ENCODE data around the gene AQP12A.
"Not testable (repeated sequence)": the region's sequence is repeated elsewhere in the genome, so short reads cannot be mapped to it uniquely, and the experiment has no call there.

AQP12A gene

DNA sequence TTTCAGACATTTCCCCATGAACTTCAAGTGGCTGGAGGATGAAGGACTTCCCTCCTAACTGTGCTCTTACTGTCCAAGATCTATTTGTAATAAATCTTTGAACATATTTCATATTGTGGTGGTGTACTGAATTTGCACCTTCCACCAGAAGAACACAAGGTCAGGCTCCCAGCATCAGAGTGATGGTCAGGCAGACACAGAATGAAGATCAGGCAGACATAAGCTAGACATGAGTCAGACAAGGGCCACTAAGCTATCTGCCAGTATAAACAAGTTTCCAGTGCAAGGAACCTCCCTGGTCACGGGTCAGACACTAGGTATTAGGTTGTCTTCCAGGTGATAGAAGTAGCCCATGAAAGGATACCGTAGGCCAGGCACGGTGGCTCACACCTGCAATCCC is 29.0 kb upstream of the AQP12A start:
- no peak for DNase-seq

DNA sequence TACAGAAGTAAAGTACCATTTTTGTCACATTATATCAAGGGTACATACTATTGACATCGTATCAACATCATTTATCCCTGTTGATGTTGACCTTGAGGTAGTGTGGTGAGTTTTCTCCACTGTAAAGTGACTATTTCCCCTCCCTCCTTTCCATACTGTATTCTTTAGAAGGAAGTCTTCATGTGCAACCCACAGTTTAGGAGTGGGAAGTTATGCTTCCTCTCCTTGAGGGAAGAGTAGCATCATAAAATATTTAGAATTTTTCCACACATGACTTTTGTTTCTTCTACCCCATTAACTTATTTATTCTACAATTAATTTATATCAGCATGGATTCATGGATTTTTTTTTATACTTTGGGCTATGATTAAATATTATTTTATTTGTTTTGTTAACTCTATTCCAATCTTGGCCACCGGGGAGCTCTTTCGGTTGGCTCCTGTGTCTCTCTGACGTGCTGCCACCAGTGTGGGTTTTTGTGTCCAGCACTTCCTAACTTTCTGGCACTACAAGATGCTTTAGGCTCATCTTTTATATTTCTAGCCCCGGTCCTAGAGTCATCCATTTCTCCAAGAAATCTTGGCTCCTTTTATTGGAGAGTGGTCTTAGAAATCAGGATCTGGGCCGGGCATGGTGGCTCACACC is 28.0 kb upstream of the AQP12A start:
- DNase-seq: no peak

DNA sequence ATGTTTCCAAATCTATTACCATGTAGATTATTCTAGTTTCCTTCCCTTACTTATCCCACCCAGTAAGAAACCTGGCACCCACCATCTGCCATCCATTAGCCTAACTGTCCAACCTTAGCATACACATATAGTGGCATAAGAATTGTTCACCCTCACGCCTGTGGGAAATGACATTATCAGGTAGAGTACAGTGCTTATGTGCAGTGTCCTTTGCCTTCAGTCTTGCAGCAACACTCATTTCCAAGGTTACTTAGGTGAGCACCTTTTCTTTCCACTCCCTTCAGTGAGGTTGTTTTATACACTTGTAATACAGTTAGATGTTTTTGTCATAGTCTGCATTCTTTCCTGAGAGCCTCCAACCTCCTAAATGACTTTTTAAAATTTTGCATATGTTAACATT is 27.0 kb upstream of the AQP12A start:
- no peak for DNase-seq

DNA sequence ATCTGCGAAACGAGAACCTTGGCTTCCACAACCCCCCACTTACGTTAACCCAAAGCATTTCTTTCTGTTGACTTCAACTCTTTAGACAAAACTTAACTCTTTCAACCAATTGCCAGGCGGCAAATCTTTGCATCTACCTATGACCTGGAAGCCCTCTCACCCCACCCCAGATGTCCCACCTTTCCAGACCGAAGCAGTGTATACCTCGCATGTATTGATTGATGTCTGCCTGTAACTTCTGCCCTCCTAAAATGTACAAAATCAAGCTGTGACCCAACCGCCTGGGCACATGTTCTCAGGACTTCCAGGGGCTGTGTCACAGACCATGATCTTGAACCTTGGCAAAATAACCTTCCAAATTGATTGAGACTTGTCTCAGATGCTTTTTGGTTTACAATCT is 21.3 kb upstream of the AQP12A start:
- no peak for DNase-seq

DNA sequence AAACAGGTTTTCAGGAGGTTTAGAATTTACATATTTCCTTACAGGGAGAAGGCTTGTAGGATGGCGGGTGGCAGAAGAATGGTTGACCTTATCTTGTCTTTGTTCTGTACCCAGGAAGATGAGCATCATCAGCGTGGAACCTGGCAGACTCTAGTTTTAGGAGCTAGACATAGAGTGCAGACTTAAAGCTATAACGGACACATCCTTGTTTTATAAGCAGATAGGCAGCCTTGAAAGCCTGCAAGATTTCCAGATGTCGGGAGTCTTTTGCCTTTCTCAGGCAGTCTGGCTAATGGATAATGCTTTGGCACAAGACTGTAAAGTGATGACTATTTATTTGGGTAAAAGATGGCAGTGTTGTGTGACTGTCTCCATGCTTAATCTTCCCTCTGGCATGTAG is 20.7 kb upstream of the AQP12A start:
- no peak for DNase-seq

DNA sequence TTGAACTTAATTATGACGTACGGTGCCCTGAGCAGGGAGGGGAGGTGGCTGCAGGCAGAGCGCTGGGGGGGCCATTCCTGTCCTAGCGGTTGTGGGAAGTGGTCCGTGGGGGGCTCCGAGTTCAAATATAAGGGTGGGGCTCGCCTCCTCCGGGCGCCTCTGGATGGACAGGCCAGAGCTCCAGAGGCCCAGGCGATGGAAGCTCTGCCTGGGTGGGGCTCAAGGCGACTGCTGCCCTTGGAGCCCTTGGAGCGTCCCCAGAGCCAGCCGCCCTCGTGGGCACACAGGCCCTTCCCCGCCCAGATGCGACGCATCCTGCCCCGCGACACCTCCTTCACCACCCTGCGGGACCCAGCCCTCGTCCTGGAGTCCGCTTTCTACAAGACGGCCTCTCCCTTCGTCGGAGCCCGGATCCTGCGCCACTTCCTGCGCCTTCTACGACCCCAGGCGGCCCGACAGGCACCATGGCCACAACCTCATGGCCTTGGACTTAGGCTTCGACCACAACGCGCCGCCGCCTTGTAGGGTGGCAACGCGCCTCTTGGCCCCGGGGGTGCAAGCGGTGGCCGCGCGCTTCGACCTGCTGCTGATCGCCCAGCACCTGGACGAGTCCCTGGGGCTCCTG is 19.5 kb upstream of the AQP12A start:
- DNase-seq: no peak

DNA sequence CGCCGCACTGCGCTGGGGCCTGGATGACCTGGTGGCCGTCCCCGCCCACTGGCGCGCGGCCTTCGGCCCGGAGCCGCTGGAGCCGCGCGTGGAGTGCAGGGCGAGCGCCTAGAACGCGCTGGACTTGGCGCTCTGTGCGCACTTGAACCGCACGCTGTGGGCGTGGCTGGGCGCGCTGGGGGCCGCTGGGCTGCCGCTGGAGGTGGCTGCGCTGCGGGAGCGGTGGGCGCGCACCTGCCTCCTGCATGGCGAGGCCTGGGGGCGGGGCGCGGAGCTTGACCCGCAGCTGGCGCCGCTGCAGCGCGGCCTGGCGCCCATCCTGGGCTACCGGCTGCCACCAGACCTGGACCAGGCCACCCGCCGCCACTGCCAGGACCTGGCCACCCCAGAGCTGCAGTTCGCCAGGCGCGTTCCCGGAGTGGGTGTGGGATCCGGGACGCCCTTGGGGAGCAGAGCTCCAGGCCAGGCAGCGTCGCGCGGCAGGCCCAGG is 18.9 kb upstream of the AQP12A start:
- no peak for DNase-seq

DNA sequence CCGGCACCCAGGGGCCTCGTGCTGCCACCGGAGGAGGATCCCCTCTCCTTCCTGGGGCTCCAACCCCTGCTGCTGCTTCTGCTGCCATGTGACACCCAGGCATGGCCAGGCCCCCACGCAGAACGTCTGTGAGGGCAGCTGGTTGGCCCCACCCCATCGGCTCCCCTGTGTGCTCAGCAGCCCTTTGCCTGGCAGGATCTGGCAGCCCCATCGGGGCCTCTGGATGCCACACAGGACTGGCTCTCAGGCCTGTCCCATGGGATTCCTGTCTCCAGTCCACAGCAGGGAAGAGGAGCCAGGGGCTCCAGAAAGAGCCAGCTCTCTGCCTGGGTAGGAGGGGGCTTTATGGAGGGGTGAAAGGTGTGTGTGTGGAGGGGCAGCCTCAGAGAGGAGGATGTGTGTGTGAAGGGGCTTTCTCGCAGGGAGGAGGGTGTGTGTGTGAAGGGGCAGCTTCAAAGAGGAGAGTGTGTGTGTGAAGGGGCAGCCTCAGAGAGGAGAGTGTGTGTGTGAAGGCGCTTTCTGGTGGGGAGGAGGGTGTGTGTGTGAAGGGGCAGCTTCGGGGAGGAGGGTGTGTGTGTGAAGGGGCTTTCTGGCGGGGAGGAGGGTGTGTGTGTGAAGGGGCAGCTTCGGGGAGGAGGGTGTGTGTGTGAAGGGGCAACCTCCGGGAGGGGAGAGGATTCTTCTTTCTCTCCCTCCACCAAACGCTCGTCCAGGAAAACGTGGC is 17.0 kb upstream of the AQP12A start:
- DNase-seq: not testable (repeated sequence)

DNA sequence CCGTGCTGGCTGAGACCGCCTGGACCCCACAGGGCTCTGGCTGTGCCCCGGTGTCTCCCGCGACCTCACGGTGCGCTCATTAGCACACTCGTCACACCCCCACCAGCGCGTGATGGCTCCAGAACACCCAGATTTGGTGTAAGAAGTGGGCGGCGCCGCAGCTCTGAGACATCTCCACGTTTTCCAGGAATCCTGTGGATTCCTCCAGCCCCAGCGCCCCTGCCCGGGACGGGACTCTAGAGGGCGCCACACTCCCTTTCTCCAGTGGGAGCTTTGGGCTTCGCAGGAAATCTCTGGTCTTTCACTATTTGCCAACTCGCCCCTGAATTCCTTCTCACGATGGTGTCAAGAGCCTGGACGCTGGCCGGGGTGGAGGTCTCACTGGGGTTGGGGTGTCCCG is 16.3 kb upstream of the AQP12A start:
- DNase-seq: not testable (repeated sequence)

DNA sequence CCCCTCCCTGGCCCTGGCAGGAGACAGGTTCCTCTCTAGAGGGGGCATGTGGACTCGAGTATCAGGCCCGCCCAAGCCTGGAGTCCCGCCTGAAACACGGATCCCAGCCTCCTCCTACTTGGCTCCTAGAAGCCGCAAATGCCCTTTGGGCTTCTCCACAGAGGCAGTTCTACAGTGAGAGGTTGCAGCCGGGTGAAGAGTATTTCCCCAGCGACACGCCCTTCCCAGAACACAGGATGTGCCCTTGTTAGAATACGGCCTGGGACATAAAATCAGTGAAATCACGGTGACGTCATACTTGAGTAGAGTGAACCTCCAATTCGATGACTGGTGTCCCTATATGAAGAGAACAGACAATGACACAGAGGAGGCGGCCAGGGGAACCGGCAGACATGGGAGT is 13.6 kb upstream of the AQP12A start:
- DNase-seq: not testable (repeated sequence)

DNA sequence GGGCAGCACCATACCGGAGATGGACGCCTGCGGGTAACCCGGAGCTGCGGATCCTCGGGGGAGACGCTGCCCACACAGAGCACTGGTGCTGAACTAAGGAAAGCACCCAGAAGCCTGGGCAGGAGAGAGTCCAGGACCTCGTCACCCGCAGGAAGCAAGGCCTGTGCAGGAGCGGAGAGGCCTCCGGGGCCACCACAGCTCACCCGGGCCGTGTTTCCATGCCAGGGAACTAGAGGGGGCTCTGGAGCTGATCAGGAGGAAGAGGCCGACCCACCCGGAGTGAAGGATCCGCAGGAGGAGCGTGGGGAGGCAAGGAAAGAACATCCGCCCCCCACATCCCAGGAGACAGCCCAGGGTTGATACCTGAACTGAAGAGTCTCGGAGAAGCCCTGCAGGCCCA is 12.8 kb upstream of the AQP12A start:
- not testable (repeated sequence) for DNase-seq

DNA sequence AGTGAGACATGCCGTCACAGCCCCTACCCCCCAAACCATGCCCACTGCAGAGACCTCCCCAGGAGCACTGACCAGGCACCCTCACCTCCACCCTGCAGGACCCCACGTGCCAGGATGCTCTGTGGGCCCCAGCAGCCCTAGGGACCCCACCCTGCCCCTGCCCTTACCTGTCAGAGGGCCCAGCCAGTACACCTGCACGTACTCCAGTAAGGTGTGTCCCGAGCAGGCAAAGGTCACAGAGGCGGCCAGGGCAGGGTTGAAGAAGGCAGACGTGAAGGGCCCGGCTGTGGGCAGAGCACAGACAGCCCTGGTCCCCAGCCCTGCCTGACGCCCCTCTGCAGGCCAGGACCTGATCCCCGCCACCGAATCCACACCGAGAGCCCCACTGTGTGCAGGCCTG is 11.5 kb upstream of the AQP12A start:
- DNase-seq: not testable (repeated sequence)

DNA sequence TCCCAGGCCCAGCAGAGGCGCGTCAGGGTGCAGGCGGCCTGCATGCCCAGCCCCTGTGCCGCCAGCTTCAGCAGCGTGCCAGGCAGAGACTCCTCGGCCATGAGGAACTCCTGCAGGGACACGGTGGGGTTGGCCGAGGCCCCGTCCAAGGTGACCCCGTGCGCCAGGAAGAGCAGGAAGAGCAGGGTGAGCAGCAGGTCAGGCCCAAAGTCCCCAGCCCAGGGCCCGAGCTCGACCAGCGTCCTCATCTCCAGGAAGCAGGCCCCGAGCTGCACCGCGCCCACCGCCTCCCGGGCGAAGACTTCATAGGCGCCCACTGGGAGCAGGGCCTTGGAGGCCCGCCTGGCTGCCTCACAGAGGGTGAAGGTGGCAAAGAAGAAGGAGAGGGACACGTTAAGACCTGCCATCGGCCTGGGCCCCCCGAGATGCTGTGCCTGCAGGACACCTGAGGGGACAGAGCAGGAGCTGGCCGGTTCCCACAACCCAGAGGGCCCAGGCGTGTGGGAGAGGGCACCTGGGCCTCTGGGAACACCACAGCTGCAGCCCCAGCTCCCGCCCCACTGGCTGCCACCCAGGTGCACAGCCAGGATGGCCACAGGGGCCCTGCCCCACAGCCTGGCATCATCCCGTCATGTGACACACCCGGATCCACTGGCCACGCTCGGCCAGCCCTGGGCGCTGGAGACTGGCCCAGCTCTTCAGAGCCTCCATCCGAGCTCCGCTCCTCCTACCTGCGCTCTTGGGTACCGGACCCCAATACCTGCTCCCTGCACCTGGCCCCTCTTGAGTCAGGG is 9.0 kb upstream of the AQP12A start, which contains the start of gene AQP12B:
Gene AQP12B, minus strand, starts transcription at position 455 of the 794 bp plus-strand sequence. Its CDS starts 48 bp downstream, at position 407.
- not testable (repeated sequence) for DNase-seq

DNA sequence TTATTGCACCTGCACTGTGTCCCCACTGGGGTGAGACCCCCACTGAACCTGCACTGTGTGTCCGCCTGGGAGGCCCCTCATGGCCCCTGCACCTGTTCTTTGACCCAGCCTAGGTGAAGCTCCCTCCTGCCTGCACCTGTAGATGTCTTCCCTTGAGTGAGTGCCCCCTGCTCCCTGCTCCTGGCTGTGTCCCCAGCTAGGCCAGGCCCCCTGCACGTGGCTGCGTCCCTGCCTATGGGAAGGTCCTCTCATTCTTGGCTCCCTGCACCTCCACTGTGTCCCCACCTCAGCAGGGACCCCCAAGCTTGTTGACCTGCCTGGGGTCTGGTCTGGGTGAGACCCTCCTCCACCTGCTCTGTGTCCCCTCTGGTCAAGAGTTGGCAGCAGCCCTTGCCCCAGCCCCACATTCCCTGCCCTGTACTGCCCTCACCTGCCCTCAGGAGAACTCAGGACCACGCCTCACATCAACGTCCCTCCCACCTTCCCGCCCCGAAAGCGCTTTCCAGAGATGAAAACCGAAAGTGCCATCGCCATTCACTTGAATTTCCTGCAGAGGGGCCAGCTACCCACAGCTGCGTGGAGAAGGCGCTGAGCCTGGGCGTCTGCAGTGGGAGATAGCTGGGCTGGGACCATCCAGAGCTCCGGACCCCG is 8.2 kb upstream of the AQP12A start:
- DNase-seq: not testable (repeated sequence)

DNA sequence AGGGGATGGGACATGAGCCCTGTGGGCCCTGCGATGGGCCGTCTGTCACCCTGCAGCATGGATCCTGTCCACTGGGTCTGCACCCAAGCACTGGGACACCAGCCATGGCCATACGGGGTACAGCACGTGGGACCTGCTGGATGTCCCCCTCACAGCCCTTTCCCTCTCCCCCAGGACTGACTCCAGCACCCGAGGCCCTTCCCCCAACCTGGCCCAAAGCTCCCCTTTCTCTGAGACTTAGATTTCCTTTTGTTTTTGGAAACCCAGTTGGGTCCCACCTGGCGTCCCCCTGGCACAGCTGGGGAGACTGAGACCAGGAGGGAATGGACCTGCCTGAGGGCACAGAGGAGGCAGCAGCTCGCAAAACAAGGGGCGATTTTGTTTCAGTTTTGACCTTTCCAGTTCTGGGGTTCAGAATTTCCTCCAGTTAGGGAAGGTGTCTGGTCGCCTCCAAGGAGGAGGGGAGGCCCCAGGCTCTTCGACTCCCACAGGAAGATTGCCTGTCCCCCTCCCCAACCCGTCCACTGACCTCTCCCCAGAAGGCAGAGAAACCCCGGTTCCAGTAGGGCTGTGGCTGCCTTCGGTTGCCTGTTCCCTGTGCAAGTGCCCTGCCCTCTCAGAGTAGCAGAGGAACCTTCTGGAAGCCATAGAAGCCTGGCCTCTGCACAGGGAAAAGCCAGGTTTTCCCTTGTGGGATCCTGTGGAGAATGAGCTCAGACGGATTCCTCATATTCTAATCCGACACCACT is 7.5 kb upstream of the AQP12A start:
- DNase-seq: not testable (repeated sequence)

DNA sequence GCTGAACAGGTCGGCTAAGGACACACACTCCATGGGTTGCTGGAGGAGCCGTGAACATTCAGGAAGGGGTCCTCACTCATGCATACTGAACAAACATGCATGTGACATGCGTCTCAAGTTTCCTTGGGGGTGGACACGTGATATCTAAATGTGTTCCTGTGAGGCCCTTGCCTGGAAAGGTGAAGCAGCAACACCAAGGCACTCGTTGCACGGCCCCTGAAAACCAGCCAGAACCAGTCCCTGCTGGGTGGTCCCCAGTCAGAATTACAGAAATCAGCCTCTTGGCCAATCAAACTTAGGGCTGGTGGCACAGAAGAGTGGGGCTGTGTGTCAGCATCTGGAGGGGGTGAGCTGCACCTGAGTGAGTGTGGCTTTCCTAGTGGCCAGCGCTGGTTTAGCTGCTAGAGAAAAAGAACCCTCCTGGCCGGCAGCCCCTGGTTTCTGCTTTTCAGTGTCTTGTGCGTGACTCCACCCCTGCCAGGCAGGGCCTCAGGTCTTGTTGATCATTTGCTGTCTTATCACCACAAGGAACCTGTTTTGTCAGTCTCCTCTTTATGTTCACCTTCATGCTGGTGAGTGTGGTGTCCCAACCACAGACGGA is 5.8 kb upstream of the AQP12A start:
- DNase-seq: no peak

DNA sequence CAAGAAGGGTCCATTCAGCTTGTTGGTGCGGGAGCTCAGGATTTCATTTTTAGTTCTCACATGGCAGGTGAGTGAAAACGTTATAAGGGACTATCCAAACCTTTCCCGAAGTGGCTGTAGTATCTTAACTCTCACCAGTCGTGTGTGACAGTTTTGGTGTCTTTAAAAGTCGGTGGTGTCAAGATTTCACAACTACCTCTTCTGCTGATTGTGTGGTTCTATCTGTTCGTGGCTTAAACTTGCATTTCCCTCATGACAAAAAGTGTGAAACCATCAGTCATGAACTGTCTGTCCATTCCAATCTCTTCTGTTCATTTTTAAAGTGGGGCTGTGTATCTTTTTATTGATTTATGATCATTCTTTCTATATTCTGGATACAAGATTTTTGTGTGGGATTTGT is 5.2 kb upstream of the AQP12A start:
- DNase-seq: no peak

DNA sequence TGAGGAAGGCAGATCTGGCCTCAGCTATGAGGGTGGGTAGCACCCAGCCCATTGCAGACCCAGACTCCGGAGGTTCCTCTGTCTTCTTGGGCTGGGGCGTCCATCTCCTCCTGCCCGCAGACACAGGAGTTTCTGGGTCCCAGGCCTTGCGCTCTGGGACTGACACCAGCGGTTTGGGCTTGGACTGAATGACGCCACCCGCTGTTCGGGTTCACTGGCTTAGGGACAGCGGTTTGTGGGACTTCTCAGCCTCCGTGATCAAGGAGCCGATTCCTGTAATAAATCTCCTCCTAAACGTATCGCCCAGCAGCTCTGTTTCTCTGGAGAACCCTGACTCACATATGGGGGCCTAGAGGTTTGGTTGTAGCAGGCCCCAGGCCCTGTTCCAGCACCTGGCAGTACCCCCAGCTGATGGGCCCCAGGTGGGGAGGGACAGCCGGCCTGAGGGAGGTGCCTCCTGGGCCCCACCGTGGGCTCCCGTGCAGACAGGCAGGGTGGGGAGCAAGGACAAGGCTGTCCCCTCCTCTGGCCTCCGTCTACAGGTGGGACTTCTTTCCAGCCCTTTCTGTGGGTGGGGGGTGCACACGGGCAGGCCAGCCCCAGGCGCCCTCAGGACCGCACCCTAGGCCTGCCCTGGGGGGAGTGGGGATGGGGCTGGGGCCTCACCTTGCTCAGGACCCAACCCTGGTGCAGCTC is 4.5 kb upstream of the AQP12A start:
- no peak for DNase-seq

DNA sequence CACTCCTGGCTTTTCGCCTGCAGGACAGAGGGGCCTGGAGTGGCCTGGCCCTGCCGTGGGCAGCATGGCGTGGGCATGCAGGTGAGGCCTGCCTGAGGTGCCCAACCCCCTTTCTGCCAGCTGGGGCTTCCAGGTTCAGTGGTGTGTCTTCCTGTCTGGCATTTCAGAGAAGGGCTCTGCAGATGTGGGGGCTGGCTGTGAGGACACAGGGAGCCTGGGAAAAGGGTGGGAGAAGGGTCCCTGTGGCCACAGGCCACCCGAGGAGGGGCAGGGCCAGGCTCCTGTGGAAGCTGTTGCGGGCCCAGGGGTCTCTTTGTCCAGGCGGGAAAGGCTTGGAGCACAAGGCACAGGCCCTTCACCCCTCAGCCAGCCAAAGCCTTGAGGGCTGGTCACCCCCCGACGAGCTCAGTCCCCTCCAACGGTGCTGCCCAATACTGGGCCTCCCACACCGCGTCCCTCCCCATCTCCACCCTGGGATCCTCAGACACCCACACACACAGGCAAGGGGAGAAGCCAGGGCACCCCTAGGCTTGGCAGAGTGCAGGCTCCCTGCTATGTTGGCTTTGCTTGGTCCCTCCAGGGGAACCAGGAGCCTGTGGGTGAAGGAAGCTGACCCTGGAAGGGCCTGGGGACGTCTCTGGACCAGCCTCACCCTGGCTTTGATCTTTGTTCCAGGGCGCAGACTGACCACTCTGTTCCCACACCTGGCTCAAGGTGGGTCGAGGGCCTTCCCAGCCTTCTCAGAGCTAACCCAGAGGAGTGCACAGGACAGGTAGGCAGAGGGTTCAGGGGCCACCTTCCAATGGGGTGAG is 3.7 kb upstream of the AQP12A start:
- DNase-seq: no peak

DNA sequence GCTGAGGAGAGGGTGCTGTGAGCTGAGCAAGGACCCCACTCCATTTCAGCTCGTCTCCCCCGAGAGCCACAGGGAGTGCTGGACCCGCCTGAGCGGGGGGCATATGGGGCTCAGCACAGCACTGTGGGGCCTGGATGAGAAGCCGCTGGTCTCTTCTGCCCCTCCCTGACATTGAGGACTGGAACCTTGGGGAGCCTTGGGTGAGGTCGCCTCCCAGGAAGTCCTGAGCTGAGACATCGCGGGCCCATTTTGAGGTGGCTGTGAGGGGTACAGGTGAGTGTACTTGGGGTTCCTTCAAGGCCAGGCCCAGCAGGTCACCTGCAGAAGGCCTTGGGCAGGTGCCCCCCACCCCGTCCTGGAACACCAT is 3.1 kb upstream of the AQP12A start:
- no peak for DNase-seq
